Measurements from ENCODE around the gene HDAC4.

Gene HDAC4

GRCh38 chr2:239067196-239067865 is 333.5 kb downstream of the HDAC4 start:
- no peak for DNase-seq

GRCh38 chr2:239066597-239066996 is 334.2 kb downstream of the HDAC4 start:
- no peak for DNase-seq

GRCh38 chr2:239065962-239066361 is 334.9 kb downstream of the HDAC4 start:
- no peak for DNase-seq

- DNase-seq: no peak
These were observed 335.3 kb downstream of the HDAC4 start for GRCh38 chr2:239065537-239065936.

- DNase-seq: no peak
These were observed 335.9 kb downstream of the HDAC4 start for GRCh38 chr2:239064891-239065290.

- no peak for DNase-seq
These were observed 336.6 kb downstream of the HDAC4 start for GRCh38 chr2:239064253-239064652.

- no peak for DNase-seq
These were observed 338.1 kb downstream of the HDAC4 start for GRCh38 chr2:239062743-239063142.

- no peak for DNase-seq
These were observed 338.8 kb downstream of the HDAC4 start for GRCh38 chr2:239061824-239062570.

GRCh38 chr2:239061121-239061666 is 339.6 kb downstream of the HDAC4 start:
- no peak for DNase-seq

GRCh38 chr2:239060676-239061075 is 340.1 kb downstream of the HDAC4 start:
- no peak for DNase-seq

- DNase-seq: no peak
These were observed 341.0 kb downstream of the HDAC4 start for GRCh38 chr2:239059854-239060253.

- no peak for DNase-seq
These were observed 342.1 kb downstream of the HDAC4 start for GRCh38 chr2:239058766-239059165.

GRCh38 chr2:239057533-239057932 is 343.3 kb downstream of the HDAC4 start:
- DNase-seq: no peak

GRCh38 chr2:239056611-239057010 is 344.2 kb downstream of the HDAC4 start:
- DNase-seq: no peak

- no peak for DNase-seq
These were observed 344.9 kb downstream of the HDAC4 start for GRCh38 chr2:239055756-239056493.

GRCh38 chr2:239054921-239055320 is 345.9 kb downstream of the HDAC4 start:
- DNase-seq: no peak

GRCh38 chr2:239053801-239054503 is 346.9 kb downstream of the HDAC4 start:
- no peak for DNase-seq

- DNase-seq: no peak
These were observed 347.8 kb downstream of the HDAC4 start for GRCh38 chr2:239052798-239053665.

GRCh38 chr2:239051891-239052445 is 348.9 kb downstream of the HDAC4 start:
- DNase-seq: no peak

- DNase-seq: no peak
These were observed 350.6 kb downstream of the HDAC4 start for GRCh38 chr2:239050252-239050649.

- DNase-seq: no peak
These were observed 351.2 kb downstream of the HDAC4 start for GRCh38 chr2:239049421-239050251.

Measured in NCI-H510A treated with DMSO at 0.1 percent for 48 hours (cell line).